Transverse colon (tissue), 3 donors: Measurements from ENCODE around the gene INPP4B.

Source experiments
- EP300 ChIP-seq: sonication (generic); formaldehyde crosslinking; IDR thresholded peaks from one replicate; pipeline ENCODE4 v1.6.1; 2017; ENCODE audit warnings: antibody characterized with exemption, low read depth
- POLR2A ChIP-seq: fragments of 450-650 bp; IDR thresholded peaks from one replicate; pipeline ENCODE4 v1.6.1; 2016; ENCODE audit warnings: antibody characterized with exemption, mild to moderate bottlenecking, moderate library complexity
- TF ChIP-seq, protein P1 (sequence below), 5 experiments: fragments of 200-600 bp in 3 of 5; fragments of 450-650 bp in 2 of 5; sonication (generic) in 3 of 5; IDR thresholded peaks; 1 replicate in 2 of 5; 2 replicates in 3 of 5; pipeline ENCODE4 v1.5.1; 2016 to 2017; ENCODE audit warnings: antibody characterized with exemption in 5 of 5, inconsistent platforms in 3 of 5, mild to moderate bottlenecking in 2 of 5, moderate library complexity in 1 of 5

DNA sequence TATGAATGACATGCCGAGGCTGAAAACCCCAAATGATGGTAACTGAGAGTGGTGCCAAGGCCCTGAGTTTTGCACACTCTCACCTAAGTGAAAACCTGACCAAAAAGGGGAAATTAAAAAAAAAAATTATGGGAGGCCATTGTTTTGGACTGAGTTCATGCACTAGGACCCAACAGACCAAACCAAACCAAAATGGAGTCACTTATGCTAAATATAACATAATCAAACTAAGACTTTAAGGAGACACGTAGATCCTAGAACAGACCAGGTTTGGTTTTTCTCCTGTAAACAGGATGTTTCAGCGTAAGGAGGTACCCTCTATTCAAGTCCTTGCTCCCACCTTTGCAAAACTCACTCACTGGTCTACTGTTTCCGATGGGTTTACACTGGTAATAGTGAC lies 453.0 kb downstream of the INPP4B start:
- TF ChIP-seq POLR2A = no peak
- TF ChIP-seq, protein P1, sequence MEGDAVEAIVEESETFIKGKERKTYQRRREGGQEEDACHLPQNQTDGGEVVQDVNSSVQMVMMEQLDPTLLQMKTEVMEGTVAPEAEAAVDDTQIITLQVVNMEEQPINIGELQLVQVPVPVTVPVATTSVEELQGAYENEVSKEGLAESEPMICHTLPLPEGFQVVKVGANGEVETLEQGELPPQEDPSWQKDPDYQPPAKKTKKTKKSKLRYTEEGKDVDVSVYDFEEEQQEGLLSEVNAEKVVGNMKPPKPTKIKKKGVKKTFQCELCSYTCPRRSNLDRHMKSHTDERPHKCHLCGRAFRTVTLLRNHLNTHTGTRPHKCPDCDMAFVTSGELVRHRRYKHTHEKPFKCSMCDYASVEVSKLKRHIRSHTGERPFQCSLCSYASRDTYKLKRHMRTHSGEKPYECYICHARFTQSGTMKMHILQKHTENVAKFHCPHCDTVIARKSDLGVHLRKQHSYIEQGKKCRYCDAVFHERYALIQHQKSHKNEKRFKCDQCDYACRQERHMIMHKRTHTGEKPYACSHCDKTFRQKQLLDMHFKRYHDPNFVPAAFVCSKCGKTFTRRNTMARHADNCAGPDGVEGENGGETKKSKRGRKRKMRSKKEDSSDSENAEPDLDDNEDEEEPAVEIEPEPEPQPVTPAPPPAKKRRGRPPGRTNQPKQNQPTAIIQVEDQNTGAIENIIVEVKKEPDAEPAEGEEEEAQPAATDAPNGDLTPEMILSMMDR (IDR thresholded peaks at IDR 0.05) = no peak
- no peak for TF ChIP-seq EP300
